ENCODE measurements around the gene PRKAR1B.

Gene PRKAR1B

DNA sequence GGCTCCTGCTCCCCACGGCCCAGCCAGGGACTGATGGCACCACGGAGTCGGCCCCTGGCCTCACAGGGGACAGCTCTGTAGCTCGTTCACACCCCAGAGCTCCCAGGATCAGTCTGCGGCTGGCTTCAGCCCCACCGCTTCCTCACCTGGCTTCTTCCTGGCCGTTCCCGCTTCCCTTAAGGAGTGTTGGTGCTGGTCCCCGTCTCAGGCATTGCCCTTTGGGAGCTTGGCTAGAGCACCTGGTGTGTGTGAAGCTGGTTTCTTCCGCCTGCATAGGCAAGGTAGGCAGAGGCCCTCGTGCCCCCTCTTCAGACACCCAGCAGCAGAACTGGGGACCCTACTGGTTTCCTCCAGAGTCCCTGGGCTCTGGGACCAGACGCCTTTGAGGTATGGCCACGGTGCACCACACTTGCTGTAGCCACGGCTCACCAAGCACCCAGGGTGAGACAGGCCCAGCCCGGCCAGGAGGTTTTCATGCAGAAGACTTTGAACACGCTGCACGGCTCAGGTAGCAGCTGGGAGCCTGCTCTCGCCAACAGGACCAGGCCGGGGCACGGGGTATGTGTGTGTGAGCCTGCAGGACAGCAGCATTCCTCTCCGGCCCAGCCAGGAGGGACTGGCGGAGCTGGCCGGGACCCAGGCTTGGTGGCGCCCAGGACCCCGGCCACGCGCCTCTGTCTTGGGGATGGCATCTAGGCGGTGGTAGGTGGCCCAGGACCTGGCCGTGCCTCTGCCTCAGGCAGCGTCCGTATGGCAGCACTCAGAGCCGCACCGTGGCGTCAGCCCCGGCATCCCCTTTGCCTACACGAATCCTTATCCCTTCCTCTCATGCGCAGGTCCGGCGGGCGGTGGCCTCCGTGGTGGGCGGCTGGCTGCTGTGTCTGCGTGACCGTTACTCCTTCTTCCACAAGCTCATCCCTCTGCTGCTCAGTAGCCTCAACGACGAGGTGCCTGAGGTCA lies 13.2 kb upstream of the PRKAR1B start:
- DNase-seq: no peak

DNA sequence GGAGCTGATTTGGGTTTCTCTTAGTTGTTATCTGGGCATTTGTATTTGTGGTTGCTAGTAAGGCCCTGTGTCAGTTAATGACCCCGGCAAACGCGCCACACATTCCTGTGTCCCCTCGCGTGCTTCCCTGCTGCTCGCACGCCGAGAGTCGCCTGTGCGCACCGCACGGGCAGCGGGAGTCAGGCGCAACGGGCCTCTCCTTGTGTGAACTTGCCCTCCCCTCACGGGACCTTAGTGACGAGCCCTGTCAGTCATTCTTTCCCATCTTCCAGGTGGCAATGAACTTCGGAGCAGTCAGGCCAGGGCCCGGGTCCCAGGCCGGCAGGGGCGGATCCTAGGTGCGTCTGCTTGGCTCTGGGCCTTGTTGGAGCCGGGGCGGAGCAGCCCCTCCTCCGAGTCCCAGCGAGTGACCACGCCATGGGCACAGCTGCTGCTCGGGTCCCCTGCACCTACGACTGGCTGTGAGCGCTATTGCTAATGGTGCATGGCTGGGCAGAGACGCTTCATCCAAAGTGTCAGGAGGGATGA lies 12.4 kb upstream of the PRKAR1B start:
- DNase-seq: no peak

DNA sequence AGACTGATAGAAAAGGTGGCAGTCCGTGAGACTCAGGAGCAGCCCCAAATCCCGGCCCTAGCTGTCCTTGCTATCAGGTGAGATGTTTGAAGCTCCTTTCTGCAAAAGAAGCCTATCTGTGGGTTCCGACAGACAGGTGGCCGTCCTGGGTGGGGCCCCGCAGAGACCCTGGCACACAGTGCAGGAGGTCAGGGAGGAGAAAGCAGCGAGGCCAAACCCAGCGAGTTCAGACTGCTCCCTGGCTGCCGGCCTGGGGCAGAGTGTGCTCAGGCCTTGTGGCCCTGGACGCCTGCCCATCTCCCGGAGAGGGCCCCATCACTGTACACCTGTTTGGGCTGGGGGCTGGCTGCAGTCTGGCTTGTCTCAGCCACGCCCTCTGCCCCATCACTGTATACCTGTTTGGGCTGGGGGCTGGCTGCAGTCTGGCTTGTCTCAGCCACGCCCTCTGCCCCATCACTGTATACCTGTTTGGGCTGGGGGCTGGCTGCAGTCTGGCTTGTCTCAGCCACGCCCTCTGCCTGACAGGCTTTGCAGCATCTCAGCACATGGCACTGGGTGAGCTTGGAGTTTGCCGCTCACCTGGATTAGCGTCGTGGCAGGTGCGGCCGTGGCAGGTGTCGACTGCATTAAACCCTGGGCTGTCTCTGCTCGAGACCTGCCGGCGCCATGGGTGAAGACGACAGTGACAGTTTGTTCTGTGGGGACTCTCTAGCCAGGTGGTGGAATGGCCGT lies 11.8 kb upstream of the PRKAR1B start:
- DNase-seq: no peak

DNA sequence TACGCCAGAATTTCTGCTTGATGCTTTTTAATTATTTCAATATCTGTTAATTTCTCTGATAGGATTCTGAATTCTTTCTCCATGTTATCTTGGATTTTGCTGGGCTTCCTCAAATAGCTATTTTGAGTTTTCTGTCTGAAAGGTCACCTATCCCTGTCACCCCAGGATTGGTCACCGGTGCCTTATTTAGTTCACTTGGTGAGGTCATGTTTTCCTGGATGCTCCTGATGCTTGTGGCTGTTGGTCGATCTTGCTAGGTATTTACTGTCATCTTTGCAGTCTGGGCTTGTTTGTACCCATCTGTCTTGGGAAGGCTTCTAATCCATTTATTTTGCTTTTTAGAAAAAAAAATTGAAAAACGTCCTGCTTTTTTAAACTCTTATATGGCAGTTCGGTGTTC lies 11.2 kb upstream of the PRKAR1B start:
- no peak for DNase-seq

DNA sequence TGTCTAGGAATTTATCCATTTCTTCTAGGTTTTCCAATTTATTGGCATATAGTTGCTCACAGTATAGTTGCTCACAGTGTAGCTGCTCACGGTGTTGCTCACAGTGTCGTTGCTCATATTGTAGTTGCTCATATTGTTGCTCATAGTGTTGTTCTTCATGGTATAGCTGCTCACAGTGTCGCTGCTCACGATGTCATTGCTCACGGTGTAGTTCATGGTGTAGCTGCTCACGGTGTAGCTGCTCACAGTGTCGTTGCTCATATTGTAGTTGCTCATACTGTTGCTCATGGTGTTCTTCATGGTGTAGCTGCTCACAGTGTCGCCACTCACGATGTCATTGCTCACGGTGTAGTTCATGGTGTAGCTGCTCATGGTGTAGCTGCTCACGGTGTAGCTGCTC lies 7.7 kb upstream of the PRKAR1B start:
- DNase-seq: no peak

DNA sequence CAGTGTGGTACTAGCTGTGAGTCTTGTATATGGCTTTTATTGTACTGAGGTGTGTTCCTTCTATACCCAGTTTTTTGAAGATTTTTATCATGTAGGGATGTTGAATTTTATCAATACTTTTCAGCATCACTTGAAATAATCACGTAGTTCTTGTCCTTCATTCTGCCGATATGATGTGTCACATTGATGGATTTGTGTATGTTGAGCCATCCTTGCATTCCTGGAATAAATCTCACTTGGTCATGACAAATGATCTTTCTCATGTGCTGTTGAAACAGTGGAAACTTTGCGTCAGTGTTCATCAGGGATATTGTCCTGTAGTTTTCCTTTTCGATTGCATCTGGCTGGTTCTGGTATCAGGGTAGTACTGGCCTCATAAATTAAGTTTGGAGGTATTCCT lies 7.1 kb upstream of the PRKAR1B start:
- no peak for DNase-seq

DNA sequence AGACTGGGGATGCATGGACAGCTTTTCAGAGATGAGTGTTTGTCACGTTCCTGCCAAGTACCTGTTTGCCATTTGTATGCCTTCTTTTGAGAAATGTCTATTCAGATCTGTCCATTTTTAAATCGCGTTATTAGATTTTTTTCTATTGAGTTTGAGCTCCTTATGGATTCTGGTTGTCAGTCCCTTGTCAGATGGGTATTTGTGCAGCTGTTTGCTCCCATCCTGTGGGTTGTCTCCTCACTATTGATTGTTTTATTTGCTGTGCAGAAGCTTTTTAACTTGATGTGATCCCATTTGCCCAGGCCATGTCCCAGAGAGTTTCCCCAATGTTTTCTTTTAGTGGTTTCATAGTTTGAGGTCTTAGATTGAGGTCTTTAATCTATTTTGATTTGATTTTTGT lies 5.5 kb upstream of the PRKAR1B start:
- no peak for DNase-seq

DNA sequence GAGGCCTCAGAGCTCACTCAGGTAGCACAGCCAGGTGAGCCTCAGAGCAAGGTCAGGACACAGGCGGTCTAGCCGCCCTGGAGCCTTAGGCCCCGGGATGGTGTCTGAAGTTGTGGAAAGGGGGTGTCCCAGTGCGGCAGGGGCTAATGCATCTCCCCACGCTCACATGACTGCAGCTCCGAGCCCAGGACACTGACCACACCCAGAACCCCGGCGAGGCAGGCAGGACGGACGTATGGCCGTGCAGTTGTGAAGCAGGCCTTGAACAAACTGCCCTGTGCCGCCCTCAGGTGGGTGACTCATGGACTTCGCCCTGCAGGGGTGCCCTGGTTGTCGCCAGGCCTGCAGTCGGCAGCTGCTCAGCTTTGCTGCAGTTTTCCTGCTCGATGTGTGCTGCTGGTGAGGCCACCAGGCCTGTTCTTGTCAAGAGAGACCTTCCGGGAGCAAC lies 5.0 kb upstream of the PRKAR1B start:
- no peak for DNase-seq

DNA sequence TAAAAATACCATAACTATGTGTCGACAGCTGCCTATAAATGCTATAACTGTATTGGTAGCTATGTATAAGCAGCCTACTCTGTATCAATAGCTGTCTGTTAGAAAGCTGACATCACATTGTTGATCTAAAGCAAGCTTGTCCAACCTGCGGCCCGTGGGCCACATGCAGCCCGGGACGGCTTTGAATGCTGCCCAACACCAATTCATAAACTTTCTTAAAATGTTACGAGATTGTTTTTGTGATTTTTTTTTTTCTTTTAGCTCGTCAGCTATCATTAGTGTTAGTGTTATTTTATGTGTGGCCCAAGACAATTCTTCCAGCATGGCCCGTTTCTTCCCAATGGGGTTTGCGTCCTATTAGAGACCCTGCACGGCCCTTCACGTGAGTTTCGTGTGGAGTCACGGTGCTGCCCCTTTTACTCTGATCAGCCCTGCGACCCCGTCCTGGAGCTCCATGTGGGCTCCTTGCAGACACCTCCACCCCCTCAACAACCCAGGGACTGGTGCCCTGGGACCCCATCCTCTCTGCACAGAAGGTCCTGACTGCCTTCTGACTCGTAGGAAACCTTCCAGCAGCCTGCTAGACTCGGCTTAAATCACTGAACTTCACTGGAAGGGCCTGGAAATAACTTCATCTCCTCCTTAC lies 4.5 kb upstream of the PRKAR1B start:
- DNase-seq: no peak

DNA sequence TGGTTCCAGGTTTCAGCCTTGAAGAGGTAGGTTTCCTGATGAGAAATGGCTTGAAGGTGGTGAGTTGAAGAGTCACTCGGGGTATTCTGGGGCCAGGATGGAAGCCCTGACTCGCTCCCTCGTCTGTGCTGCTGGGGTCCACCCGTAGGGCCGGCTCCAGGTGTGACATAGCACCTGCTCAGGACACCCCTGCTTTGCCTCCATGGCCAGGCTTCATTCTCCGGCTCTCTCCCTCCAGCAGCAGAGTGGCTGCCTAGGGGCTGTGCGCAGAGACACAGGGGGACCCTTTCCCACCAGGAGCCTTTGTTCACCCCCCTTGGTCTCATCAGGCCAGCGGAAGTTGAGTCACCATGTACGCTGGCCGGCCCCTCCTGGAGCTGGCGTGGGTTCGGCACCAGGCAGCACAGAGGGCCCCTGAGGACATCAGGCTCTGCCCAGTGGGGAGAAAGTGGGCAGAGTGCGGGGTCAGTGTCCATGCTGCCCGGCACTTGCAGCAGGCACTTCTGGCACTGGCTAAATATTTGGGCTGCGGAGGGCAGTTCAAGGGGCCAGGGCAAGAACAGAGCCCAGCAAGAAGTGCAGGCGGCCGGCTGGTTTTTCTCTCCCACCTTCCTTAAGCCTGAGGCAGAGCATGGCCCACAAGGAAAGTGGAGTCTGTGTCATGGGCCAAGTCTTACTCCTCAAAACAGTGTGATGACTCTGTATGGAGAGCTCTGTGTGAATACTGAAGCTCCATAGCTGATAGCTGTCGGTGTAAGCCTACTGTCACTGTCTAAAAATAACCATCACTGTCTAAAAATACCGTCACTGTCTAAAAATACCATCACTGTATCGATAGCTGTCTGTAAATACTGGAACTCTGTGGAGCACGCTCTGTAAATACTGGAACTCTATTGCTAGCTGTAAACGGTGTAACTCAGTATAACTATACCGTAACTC lies 3.7 kb upstream of the PRKAR1B start:
- DNase-seq: no peak

DNA sequence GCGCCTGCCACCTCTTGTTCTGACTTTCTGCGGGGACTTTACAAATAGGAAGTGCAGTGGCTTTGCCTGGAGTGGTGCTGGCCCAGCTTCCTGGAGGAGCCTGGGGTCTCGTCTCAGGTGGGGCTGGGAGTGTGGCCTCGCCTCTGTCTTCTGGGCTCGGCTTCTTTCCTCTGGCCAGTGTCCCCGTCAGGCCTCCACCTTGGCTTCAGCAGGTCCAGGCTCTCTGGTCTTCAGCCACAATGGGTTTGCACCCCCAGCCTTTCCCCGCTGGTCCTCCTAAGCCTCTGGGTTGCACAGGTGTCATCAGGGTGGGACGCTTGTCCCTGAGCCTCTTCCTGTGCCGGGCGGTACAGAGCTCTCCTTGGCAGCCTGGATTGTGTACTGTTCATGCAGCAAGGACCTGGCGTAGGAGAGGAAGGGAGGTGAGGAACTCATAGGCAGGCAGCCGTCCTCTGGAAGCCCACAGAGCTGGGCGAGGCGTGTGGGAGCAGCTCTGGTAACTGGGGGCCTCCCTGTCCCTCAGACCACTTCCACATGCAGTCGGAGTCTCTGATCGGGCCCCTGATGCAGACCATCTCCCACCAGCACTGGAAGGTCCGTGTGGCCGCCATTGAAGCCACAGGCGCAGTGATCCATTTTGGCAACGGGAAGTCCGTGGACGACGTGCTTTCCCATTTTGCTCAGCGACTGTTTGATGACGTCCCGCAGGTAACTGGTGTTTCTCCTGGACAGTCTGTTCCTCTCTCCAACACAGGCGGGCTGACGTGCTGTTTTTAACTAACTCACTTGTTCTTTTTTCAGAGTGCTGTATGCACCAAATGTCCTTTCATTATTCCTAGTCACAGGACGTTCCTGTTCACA lies 2.3 kb upstream of the PRKAR1B start:
- no peak for DNase-seq

DNA sequence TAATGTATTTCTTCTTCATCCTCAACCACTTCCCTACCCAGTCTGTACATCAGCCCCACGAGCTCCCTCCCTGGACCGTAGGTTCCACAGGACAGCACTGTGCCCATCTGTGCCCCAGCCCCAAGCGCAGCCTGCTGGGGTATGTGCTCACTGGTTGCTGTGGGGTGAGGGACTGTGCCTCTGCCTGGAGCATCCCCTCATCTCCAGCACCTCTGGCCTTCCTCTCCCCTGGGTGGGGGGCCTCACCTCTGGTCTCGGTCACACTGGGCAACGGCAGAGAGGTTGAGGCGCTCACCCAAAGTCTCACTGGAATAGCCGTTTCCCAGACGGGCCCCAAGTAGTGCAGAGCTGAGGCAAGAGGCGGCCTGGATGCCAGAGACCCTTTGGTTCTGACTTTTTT lies 1.5 kb upstream of the PRKAR1B start:
- DNase-seq: no peak

DNA sequence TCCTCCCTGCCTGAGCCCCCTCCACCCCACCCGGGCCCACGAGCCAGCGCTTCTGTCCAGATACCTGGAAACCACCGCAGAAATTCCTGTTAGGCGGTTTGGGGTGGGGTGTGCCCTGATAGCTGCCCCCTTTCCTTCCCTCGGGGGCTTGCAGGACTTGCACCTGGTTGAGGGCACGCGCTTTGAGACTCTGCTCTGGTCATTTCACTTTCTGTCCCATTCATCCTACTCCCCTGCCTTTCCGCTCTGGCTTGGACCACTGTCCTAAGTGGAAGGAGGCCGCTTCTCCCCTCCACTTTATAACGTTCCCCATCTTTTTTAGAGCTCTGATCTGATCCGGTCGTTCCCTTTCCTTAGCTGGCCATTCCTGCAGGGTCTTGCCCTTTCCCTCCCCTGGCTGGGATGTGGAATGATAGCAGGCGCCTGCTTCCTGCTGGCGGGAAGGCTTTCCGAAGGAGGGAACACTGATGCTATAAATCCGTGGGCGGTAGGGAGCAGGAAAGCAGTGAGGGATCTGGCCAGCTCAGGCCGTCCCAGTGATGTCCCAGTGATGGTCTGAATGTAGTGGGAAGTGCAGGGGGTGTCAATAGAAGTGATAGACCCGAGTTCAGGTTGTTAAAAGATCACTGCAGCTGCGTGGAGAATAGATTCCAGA lies 852 bp upstream of the PRKAR1B start:
- DNase-seq: no peak

DNA sequence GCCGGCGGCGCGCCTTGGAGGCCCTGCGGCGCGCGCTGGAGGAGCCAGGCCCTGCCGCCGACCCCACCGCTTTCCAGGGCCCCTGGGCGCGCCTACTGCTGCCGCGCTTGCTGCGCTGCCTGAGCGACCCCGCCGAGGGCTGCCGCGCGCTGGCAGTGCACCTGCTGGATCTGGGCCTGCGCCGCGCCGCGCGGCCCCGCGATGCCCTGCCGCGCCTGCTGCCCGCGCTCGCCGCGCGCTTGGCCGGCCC lies 302 bp downstream of the PRKAR1B start:
- DNase-seq: no peak

DNA sequence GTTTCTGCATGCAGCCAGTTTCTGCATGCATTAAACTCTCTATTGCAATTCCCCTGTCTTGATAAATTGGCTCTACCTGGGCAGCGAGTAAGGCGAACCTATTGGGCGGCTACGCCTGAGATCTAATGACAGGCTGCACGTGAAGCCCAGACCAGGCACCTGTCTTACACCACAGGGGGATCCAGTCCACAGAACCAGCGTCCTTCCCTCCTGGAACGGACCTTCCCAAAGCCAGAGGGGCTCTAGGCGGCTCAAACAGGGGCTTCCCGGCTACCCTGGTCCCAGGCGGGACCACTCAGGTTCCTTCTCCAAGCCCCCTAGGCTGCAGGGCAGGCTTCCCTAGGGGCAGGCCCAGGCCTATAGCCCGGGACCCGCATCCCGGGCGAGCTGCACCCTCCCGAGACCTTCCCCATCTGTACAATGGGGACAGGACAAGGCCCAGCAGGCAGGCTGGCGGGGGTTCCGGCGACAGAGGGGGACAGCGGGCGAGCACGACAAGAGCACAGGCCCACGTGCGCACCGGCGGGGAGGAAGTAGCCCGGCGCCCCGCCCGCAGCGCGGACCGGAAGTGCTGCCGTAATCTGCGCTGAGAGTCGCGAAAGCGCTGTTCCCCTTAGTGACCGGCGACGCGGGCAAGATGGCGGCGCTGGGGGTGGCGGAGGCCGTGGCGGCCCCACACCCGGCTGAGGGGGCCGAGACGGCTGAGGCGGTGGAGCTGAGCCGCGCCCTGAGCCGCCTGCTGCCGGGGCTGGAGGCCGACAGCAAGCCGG lies 812 bp downstream of the PRKAR1B start, which contains the start of gene DNAAF5:
Gene DNAAF5, plus strand, starts transcription at position 616 of the 770 bp plus-strand sequence. Its CDS starts 22 bp downstream, at position 638.
- DNase-seq: peak; percentile 72 to 80 (median 78)

DNA sequence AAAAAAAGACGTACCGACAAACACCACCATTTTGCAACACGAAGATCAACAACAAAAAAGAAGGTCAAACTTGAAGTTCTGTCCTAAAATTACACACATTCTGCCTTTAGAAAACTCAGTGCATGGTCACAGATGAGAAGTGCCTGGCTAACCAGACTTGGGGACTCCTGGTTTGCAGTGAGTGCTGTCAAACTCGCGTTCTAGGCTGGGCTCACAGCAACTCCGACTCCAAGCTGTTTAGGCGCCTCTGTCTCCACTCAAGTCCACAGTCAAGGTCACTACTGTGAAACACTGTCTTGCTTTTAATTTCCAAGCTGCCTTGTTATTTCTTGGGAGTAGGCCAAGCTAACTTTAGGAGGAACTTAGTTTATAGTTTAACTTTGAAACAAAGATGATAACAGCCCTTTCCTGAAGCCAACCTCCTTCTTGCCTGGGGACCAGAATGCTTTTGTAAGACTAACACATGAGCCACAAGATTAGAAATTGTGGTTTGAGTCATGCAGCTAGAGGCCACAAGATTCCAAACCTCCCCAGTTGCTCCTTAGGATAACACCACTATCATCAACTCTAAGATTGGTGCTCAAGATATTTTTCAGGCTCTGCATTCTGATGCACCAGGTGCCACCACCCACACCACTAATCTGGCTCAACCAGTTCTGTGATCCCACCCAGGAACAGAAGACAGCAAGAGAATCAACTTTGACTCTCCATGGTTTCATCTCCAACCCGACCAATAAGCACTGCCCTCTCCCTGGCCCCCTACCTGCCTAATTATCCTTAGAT lies 1.7 kb downstream of the PRKAR1B start:
- DNase-seq: no peak

DNA sequence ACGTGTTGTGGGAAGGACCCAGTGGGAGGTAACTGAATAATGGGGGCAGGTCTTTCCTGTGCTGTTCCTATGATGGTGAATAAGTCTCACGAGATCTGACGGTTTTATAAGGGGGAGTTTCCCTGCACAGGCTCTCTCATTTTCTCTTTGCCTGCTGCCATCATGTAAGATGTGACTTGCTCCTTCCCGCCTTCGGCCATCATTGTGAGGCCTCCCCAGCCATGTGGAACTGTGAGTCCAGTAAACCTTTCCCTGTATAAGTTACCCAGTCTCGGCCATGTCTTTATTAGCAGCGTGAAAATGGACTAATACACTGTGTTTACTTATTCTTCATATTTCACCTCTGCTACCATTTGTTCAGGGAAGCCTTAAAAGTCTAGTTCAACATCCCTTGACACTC lies 2.8 kb downstream of the PRKAR1B start:
- no peak for DNase-seq

DNA sequence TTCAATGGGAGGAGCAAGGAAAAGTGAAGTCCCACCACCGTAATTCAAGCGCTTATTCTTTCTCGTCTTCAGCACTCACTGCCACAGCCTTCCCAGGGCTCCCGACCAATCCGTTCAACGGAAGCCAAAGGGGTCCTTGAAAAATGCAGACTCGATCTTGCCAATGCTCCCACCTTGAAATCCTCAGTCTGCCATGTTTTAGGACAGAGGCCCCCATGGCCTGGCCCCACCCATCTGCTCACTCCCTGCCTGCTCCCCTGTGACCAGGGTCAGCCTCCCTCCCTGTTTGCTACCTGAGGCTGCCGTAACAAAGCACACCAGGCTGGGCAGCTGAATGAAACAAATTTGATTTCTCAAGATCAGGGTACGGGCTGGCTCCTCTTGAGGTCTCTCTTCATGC lies 3.5 kb downstream of the PRKAR1B start:
- DNase-seq: no peak

DNA sequence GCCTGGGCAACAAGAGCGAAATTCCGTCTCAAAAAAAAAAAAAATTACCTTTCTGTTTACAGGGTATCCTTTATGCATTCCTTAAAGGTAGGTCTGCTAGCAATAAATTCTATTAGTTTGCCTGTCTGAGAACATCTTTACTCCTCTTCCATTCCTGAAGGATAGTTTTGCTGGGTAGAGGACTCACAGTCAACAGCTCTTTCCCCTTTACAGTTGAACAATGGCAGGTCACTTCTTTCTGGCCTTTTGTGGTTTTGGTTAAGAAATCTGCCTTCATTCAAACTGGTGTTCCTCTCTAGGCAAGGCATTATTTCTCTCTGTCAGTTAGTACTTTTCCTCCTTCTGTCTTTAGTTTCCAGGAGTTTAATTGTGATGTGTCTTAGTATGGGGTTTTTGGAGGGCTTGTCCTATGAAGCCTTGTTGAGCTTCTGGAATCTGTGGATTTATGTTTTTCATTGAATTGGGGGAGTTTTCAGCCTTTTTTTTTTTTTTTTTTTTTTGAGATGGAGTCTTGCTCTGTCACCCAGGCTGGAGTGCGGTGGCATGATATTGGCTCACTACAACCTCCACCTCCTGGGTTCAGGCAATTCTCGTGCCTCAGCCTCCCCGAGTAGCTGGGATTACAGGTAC lies 5.3 kb downstream of the PRKAR1B start:
- no peak for DNase-seq

Measured in activated CD4-positive, CD25-positive, alpha-beta regulatory T cell (primary cell).